ENCODE measurements around the gene CYP4F2. TPM values are rescaled to one million over a fixed set of nuclear protein-coding genes. Genes with fewer than 3 reads are reported as not detected.

The CYP4F2 gene
- total and polyA plus RNA-seq, 2 of the 8 experiments (the other 6 are each of a cell fraction or from before 2014, with no cell fraction given): not detected

DNA sequence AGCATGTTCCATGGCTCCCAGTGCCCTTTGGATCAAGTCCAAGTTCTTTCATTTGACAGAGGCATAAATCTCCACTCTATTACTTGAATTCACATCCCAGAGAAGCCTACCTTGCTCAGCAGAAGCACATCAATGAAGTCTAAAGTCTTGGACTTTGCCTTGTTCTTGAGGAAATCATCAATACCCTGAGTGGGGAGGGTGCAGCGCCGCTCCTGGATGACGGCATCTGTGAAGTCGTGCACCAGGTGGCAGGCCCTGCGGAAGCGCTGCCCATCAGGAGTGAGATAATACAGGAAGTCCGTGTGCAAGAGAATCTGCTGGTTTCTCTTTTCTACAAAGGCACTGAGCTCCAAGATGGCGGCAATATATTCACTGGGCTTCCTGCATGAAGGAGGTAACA, 25.8 kb upstream of the CYP4F2 start:
- H3K18ac ChIP-seq (ENCODE audit: extremely low read depth, low read length): no peak overlapping the region
- H2BK12ac ChIP-seq (ENCODE audit: low read depth, low read length): no peak overlapping the region
- no peaks in the 10 kb centered on the region for H3K79me1 ChIP-seq (ENCODE audit: low read depth, low read length)
- H4K5ac ChIP-seq (ENCODE audit: insufficient read length, low read depth, low read length): no peak overlapping the region
- no peak overlapping the region for H3K56ac ChIP-seq (replicated peaks; ENCODE audit: insufficient read length, low read depth, low read length)
- H3K79me2 ChIP-seq (ENCODE audit: control insufficient read depth in 1 of 2, insufficient read depth in 2 of 2, low read length in 2 of 2): no peaks in the 10 kb centered on the region
- no peak overlapping the region for H2AFZ ChIP-seq (ENCODE audit: low read length)
- no peak overlapping the region for H2BK15ac ChIP-seq (ENCODE audit: low read length)
- POLR2A ChIA-PET (ENCODE audit: partially characterized antibody): no interaction called here
- H3K23ac ChIP-seq (ENCODE audit: insufficient read length): no peak overlapping the region
- CTCF ChIA-PET (ENCODE audit: partially characterized antibody): no interaction called here
- H2BK20ac ChIP-seq (ENCODE audit: low read length): no peak overlapping the region
- no peak overlapping the region for H2BK5ac ChIP-seq (ENCODE audit: low read depth, low read length)
- no peak overlapping the region for H4K91ac ChIP-seq (replicated peaks; ENCODE audit: insufficient read length, low read length)
- H3K23me2 ChIP-seq (ENCODE audit: low read depth, low read length): no peaks in the 10 kb centered on the region; the same call in 1 of the 2 replicates
- no peak overlapping the region for H3K9ac ChIP-seq (replicated peaks in 1 of 4; ENCODE audit: extremely low read depth in 1 of 4, low read depth in 3 of 4, low read length in 3 of 4)
- FAIRE-seq (no peak), DNase-seq (ENCODE audit: low read depth in 1 of 2, low spot score in 2 of 2) (no peak)
- H3K4ac ChIP-seq (replicated peaks; ENCODE audit: insufficient read length, low read depth, low read length): no peak overlapping the region
- H3K14ac ChIP-seq (ENCODE audit: insufficient read length): no peak overlapping the region
- no peak overlapping the region for H2AK5ac ChIP-seq (ENCODE audit: low read depth, low read length)
- H3K27ac ChIP-seq (ENCODE audit: low read depth, low read length): no peak overlapping the region
- peaks cover 72 to 87% of the 10 kb centered on the region in 2 experiments for H3K9me3 ChIP-seq (ENCODE audit: insufficient read depth in 2 of 2, low read depth in 1 of 2, low read length in 1 of 2)
- no peak overlapping the region for H2BK120ac ChIP-seq (replicated peaks; ENCODE audit: low read depth, low read length)
- TF ChIP-seq TAF1 (IDR thresholded peaks at IDR 0.05; ENCODE audit: low read depth, low read length) (no peak), JUND (IDR thresholded peaks at IDR 0.05; ENCODE audit: low read length) (no peak)
- H4K8ac ChIP-seq (ENCODE audit: extremely low read depth, insufficient read depth, low read length): no peak overlapping the region
- H3K27me3 ChIP-seq (replicated peaks in 1 of 4; ENCODE audit: control insufficient read depth in 3 of 4, extremely low read depth in 1 of 4, insufficient read depth in 3 of 4, low read length in 3 of 4): no peaks in the 10 kb centered on the region
- H3K36me3 ChIP-seq (ENCODE audit: control insufficient read depth in 2 of 4, insufficient read depth in 4 of 4, low read length in 3 of 4): no peaks in the 10 kb centered on the region
- 74% methylated on average over 4 of the region's 8 CpGs; no CpG with 5 or more reads in 1 of the 2 experiments for WGBS, 2 experiments (ENCODE audit: extremely low coverage in 1 of 2, insufficient coverage in 1 of 2, insufficient read length in 1 of 2, insufficient replicate concordance in 2 of 2, low coverage in 1 of 2, low lambda C conversion rate in 2 of 2, missing lambda C conversion rate in 1 of 2)
- H3K4me3 ChIP-seq (ENCODE audit: extremely low read depth in 1 of 4, insufficient read depth in 2 of 4, low read depth in 3 of 4, low read length in 4 of 4): no peak overlapping the region
- H3K4me1 ChIP-seq (replicated peaks in 1 of 4; ENCODE audit: control insufficient read depth in 3 of 4, insufficient read depth in 4 of 4, low read length in 3 of 4): no peaks in the 10 kb centered on the region
- H4K20me1 ChIP-seq (replicated peaks in 1 of 2; ENCODE audit: control insufficient read depth in 1 of 2, insufficient read depth in 2 of 2, low read length in 2 of 2): no peaks in the 10 kb centered on the region
- H3K4me2 ChIP-seq (ENCODE audit: insufficient read depth in 1 of 2, low read depth in 2 of 2, low read length in 2 of 2): no peak overlapping the region

Measured in H1 (cell line).